ENCODE data around the gene KIF4B.

- no peak for TF ChIP-seq TAF1 (IDR thresholded peaks at IDR 0.05; ENCODE audit: borderline replicate concordance, insufficient read depth, low read length)
- TF ChIP-seq, protein P1, sequence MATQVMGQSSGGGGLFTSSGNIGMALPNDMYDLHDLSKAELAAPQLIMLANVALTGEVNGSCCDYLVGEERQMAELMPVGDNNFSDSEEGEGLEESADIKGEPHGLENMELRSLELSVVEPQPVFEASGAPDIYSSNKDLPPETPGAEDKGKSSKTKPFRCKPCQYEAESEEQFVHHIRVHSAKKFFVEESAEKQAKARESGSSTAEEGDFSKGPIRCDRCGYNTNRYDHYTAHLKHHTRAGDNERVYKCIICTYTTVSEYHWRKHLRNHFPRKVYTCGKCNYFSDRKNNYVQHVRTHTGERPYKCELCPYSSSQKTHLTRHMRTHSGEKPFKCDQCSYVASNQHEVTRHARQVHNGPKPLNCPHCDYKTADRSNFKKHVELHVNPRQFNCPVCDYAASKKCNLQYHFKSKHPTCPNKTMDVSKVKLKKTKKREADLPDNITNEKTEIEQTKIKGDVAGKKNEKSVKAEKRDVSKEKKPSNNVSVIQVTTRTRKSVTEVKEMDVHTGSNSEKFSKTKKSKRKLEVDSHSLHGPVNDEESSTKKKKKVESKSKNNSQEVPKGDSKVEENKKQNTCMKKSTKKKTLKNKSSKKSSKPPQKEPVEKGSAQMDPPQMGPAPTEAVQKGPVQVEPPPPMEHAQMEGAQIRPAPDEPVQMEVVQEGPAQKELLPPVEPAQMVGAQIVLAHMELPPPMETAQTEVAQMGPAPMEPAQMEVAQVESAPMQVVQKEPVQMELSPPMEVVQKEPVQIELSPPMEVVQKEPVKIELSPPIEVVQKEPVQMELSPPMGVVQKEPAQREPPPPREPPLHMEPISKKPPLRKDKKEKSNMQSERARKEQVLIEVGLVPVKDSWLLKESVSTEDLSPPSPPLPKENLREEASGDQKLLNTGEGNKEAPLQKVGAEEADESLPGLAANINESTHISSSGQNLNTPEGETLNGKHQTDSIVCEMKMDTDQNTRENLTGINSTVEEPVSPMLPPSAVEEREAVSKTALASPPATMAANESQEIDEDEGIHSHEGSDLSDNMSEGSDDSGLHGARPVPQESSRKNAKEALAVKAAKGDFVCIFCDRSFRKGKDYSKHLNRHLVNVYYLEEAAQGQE (IDR thresholded peaks at IDR 0.05; ENCODE audit: insufficient read depth in 1 of 2, low read depth in 2 of 2, low read length in 2 of 2), result no peak
Observed at GRCh38 chr5:155025895-155026294, 12.3 kb downstream of the KIF4B start.

Measured in PFSK-1 (cell line).